Activated T-cell treated with anti-CD3 and anti-CD28 coated beads, Interleukin-2, amount 50 U/mL, for 24 hours (primary cell): ENCODE data around the gene DNA2.
"Not testable (repeated sequence)": the region's sequence is repeated elsewhere in the genome, so short reads cannot be mapped to it uniquely, and the experiment has no call there.

ENCODE experiments used
- DNase-seq: peaks from one replicate; pipeline ENCODE4 v3.0.0-alpha.2; 2020
- H3K27ac Mint-ChIP-seq: 2 replicates; pipeline ENCODE4 v1.8.0; 2020; ENCODE audit warnings: mild to moderate bottlenecking, mixed read lengths
- H3K27me3 Mint-ChIP-seq: 2 replicates; pipeline ENCODE4 v1.8.0; 2020; ENCODE audit warnings: mixed read lengths
- H3K36me3 Mint-ChIP-seq: 2 replicates; pipeline ENCODE4 v1.8.0; 2020; ENCODE audit warnings: low read depth, mixed read lengths
- H3K4me1 Mint-ChIP-seq: 2 replicates; pipeline ENCODE4 v1.8.0; 2020; ENCODE audit warnings: low read depth, mixed read lengths
- H3K4me3 Mint-ChIP-seq: 2 replicates; pipeline ENCODE4 v1.8.0; 2020; ENCODE audit warnings: mild to moderate bottlenecking, moderate library complexity, mixed read lengths
- H3K9me3 Mint-ChIP-seq: 2 replicates; pipeline ENCODE4 v1.8.0; 2020; ENCODE audit warnings: mixed read lengths

Gene DNA2

DNA sequence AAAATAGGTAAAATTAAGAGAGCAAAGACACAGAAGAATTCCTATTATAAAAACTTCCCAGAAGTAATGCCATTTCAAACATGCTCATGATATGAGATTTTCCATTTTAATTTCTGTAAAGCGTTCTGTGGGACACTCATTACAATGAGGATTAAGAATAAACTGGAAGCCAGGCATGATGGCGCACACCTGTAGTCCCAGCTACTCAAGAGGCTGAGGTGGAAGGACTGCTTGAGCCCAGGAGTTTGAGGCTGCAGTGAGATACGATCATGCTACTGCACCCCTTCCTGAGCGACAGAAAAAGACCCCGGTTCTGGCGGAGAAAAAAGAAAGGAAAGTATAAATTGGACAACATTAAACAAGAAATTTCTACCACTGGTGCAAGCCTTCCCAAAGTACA, 1.5 kb downstream of the DNA2 start:
- no peaks in the 10 kb centered on the region for H3K27me3 Mint-ChIP-seq
- H3K27ac Mint-ChIP-seq: no peak overlapping the region
- no peaks in the 10 kb centered on the region for H3K9me3 Mint-ChIP-seq
- DNase-seq: no peak
- H3K36me3 Mint-ChIP-seq: peaks cover 63% of the 10 kb centered on the region
- peaks cover 27% of the 10 kb centered on the region for H3K4me1 Mint-ChIP-seq
- H3K4me3 Mint-ChIP-seq: peak overlapping the region; percentile 96

DNA sequence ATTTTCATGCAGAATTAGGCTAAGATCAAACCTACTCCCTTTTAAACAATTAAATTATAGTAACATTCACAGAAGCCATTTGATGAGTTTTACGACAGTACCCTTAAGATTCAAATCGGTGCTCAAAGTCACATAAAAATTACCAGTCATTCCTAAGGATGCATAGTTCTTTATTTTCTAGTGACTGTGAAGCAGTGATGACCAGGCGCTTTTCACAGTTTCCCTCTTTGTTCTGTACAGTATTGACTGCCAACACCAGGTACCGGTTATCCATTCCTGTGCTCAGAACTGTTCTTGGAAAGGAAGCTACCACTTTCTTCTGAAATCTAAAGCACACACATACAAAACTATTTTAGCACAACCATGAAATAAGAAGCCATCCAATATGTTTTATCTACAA, 1.9 kb downstream of the DNA2 start:
- Mint-ChIP-seq H3K4me3 (peak overlapping the region; percentile 96), H3K4me1 (peaks cover 27% of the 10 kb centered on the region), H3K27me3 (no peaks in the 10 kb centered on the region), H3K9me3 (no peaks in the 10 kb centered on the region), H3K36me3 (peaks cover 66% of the 10 kb centered on the region), H3K27ac (no peak overlapping the region)
- no peak for DNase-seq

DNA sequence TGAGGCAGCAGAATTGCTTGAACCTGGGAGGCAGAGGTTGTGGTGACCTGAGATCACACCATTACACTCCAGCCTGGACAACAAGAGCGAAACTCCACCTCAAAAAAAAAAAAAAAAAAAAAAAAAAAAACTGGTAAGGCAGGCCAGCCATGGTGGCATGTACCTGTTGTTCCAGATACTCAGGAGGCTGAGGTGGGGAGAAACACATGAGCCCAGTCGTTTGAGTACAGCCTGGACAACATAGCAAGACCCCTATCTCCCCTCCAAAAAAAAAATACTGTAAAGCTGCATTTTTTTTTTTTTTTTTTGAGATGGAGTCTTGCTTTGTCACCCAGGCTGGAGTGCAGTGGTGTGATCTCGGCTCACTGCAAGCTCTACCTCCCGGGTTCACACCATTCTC, 7.0 kb downstream of the DNA2 start:
- not testable (repeated sequence) for H3K4me1 Mint-ChIP-seq, H3K9me3 Mint-ChIP-seq, H3K4me3 Mint-ChIP-seq, H3K27me3 Mint-ChIP-seq, H3K27ac Mint-ChIP-seq, DNase-seq
- H3K36me3 Mint-ChIP-seq: peaks cover 91% of the 10 kb centered on the region

DNA sequence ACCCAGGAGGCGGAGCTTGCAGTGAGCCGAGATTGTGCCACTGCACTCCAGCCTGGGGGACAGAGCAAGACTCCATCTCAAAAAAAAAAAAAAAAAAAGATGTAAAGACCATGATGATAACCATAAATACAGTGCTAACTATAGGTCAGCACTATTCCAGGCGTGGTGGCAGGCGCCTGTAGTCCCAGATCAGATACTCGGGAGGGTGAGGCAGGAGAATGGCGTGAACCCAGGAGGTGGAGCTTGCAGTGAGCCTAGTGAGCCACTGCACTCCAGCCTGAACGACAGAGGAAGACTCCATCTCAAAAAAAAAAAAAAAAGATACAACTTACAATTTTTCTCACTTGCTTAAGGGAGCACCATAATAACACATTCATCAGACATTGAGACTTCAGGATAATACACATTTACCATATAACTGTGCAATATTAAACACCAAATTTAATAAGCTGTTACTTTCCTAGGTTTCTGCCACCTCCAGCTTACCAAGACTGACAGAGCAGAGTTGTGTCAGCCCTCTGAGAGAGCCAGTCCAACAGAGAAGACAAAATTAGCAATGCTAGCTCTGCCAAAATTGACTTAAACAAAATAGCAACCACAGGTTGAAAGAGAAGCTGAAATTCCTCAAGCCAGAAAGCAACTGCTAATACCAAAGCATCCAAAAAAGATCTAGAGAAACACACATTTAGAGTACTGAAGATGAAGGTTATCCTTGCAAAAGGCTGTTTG, 8.2 kb downstream of the DNA2 start:
- H3K4me1 Mint-ChIP-seq: no peaks in the 10 kb centered on the region
- H3K4me3 Mint-ChIP-seq: no peak overlapping the region
- no peak for DNase-seq
- H3K27me3 Mint-ChIP-seq: no peaks in the 10 kb centered on the region
- no peak overlapping the region for H3K27ac Mint-ChIP-seq
- peaks cover 91% of the 10 kb centered on the region for H3K36me3 Mint-ChIP-seq
- H3K9me3 Mint-ChIP-seq: no peaks in the 10 kb centered on the region

DNA sequence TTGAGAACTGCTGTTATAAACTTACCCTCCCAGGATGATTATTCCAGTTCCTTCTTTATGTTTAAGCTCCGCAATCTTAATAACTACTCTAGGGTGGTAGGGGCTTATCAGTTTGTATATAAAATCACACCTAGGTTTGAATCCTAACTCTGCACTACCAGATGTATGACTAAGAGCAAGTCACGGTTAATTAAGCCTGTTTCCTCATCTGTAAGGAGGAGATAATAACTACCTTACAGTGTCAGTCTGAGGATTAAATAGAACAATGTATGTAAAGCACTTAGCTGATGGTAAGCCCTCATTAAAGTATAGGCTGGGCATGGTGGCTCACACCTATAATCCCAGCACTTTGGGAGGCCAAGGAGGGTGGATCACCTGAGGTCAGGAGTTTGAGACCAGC, 9.2 kb downstream of the DNA2 start:
- no peak for DNase-seq
- Mint-ChIP-seq H3K36me3 (peaks cover 91% of the 10 kb centered on the region), H3K4me1 (no peaks in the 10 kb centered on the region), H3K27ac (no peak overlapping the region), H3K4me3 (no peak overlapping the region), H3K27me3 (no peaks in the 10 kb centered on the region), H3K9me3 (no peaks in the 10 kb centered on the region)

- Mint-ChIP-seq H3K4me1 (no peaks in the 10 kb centered on the region), H3K27ac (no peak overlapping the region), H3K9me3 (no peaks in the 10 kb centered on the region), H3K27me3 (no peaks in the 10 kb centered on the region), H3K4me3 (no peak overlapping the region), H3K36me3 (peaks cover 88% of the 10 kb centered on the region)
- no peak for DNase-seq
These were observed 10.7 kb downstream of the DNA2 start for GRCh38 chr10:68461032-68461431.

GRCh38 chr10:68449698-68450097, 22.1 kb downstream of the DNA2 start:
- not testable (repeated sequence) for H3K4me1 Mint-ChIP-seq, H3K9me3 Mint-ChIP-seq, DNase-seq, H3K27ac Mint-ChIP-seq, H3K4me3 Mint-ChIP-seq, H3K27me3 Mint-ChIP-seq
- H3K36me3 Mint-ChIP-seq: peaks cover 72% of the 10 kb centered on the region

GRCh38 chr10:68446179-68446578, 25.6 kb downstream of the DNA2 start:
- peaks cover 62% of the 10 kb centered on the region for H3K36me3 Mint-ChIP-seq
- H3K9me3 Mint-ChIP-seq: no peaks in the 10 kb centered on the region

GRCh38 chr10:68442971-68443370, 28.8 kb downstream of the DNA2 start:
- DNase-seq: no peak
- Mint-ChIP-seq H3K9me3 (no peaks in the 10 kb centered on the region), H3K27ac (no peak overlapping the region), H3K4me3 (no peak overlapping the region), H3K36me3 (peaks cover 59% of the 10 kb centered on the region), H3K4me1 (no peaks in the 10 kb centered on the region), H3K27me3 (no peaks in the 10 kb centered on the region)

More at GRCh38 chr10:68446179-68446578, 25.6 kb downstream of the DNA2 start:
- Mint-ChIP-seq H3K27me3 (no peaks in the 10 kb centered on the region), H3K4me3 (no peak overlapping the region), H3K27ac (no peak overlapping the region), H3K4me1 (no peaks in the 10 kb centered on the region)
- no peak for DNase-seq

DNA sequence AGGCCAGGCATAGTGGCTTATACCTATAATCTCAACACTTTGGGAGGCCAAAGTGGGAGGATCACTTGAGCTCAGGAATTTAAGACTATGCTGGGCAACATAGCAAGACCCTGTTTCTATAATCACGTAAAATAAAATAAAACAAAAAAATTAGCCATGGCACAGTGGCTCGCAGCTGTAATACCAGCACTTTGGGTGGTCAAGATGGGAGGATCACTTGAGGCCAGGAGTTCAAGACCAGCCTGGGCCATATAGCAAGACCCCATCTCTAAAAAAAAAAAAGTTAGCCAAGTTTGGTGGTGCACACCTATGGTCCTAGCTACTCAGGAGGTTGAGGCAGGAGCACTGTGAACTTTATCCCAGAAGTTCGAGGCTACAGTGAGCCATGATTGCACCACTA, 30.9 kb downstream of the DNA2 start:
- H3K4me1 Mint-ChIP-seq: no peaks in the 10 kb centered on the region

DNA sequence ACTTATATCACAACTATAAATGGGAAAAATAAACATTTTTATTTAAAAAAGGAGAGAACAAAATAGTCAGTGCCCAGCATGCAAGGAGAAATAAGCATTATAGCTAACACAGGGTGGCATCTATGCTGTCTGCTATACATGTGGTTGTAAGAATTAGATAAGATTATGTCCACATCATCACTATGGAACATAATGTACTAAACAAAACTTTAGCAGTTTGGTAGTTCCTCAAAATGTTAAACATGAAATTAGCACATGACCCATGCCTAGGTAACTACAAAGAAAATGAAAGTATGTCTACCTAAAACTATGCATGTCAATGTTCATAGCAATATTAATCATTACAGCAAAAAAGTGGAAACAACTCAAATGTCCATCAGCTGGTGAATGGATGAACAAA, 36.0 kb downstream of the DNA2 start:
- H3K36me3 Mint-ChIP-seq: peaks cover 69% of the 10 kb centered on the region
- no peaks in the 10 kb centered on the region for H3K4me1 Mint-ChIP-seq
- no peaks in the 10 kb centered on the region for H3K9me3 Mint-ChIP-seq
- H3K27ac Mint-ChIP-seq: no peak overlapping the region
- H3K27me3 Mint-ChIP-seq: no peaks in the 10 kb centered on the region
- DNase-seq: no peak
- no peak overlapping the region for H3K4me3 Mint-ChIP-seq

More for the DNA sequence above, 30.9 kb downstream of the DNA2 start:
- H3K27me3 Mint-ChIP-seq: no peaks in the 10 kb centered on the region
- no peak overlapping the region for H3K27ac Mint-ChIP-seq
- H3K9me3 Mint-ChIP-seq: no peaks in the 10 kb centered on the region
- no peak overlapping the region for H3K4me3 Mint-ChIP-seq
- no peak for DNase-seq
- peaks cover 65% of the 10 kb centered on the region for H3K36me3 Mint-ChIP-seq

GRCh38 chr10:68434657-68435056, 37.1 kb downstream of the DNA2 start:
- H3K36me3 Mint-ChIP-seq: peaks cover 68% of the 10 kb centered on the region
- no peaks in the 10 kb centered on the region for H3K4me1 Mint-ChIP-seq
- H3K27me3 Mint-ChIP-seq: no peaks in the 10 kb centered on the region
- DNase-seq: no peak
- no peaks in the 10 kb centered on the region for H3K9me3 Mint-ChIP-seq
- no peak overlapping the region for H3K27ac Mint-ChIP-seq
- H3K4me3 Mint-ChIP-seq: no peak overlapping the region

DNA sequence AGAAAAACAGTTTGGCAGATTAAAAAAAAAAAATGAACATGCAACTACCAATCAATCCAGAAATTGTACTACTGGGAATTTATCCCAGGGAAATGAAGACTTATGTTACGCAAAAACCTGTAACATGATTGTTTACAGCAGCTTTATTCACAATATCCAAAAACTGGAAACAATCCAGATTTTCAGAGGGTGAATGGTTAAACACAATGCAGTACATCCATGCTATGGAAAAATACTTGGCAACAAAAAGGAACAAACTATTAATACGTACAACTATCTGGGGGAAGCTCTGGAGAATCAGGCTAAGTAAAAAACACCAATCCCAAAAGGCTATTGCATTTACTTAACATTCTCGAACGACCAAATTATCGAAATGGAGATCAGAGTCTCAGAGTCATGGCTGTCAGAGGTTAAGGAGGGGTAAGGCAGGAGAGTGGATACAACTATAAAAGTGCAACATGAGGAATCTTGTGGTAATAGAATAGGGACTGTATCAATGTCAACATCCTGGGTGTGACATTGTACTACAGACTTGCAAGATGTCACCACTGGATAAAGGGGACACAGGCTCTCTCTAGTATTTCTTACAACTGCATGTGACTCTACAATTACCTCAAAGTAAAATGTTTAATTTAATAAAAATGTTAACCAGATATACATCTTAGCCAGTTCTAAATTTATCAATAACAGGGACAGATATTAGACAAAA, 43.2 kb downstream of the DNA2 start:
- Mint-ChIP-seq H3K36me3 (peaks cover 60% of the 10 kb centered on the region), H3K4me3 (no peak overlapping the region), H3K27me3 (no peaks in the 10 kb centered on the region), H3K9me3 (no peaks in the 10 kb centered on the region), H3K27ac (no peak overlapping the region), H3K4me1 (peaks cover 12% of the 10 kb centered on the region)
- no peak for DNase-seq

- Mint-ChIP-seq H3K4me1 (peaks cover 16% of the 10 kb centered on the region), H3K36me3 (peaks cover 80% of the 10 kb centered on the region), H3K4me3 (no peak overlapping the region), H3K27me3 (no peaks in the 10 kb centered on the region), H3K9me3 (no peaks in the 10 kb centered on the region), H3K27ac (peak overlapping the region; percentile 24)
- no peak for DNase-seq
These were observed 47.2 kb downstream of the DNA2 start for GRCh38 chr10:68424454-68425014.

GRCh38 chr10:68423522-68423921, 48.3 kb downstream of the DNA2 start:
- Mint-ChIP-seq H3K9me3 (no peaks in the 10 kb centered on the region), H3K4me3 (no peak overlapping the region)
- DNase-seq: peak; percentile 43

More at GRCh38 chr10:68423522-68423921, 48.3 kb downstream of the DNA2 start:
- H3K36me3 Mint-ChIP-seq: peaks cover 83% of the 10 kb centered on the region
- H3K27me3 Mint-ChIP-seq: no peaks in the 10 kb centered on the region
- H3K27ac Mint-ChIP-seq: peak overlapping the region; percentile 56
- H3K4me1 Mint-ChIP-seq: peaks cover 16% of the 10 kb centered on the region
